ENCODE measurements around the gene KIF1B.

DNA sequence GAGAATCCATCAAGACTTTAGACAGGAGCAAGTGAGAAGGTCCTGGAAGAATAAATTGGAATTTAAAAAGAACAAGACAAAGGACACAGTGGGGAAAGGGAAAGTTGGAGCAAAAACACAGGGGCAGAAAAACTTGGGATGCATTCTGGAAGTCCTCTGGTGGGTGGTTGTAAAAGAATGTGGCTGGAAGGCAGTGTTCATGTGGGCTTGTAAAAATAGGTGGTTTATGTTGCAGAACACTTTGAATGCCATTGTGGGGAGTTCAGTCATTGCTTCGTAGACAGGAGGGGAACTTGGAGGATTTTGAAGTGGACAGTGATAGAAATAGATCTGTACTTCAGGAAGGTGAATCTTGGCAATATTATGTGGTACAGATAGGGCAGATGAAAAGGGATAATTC, 15.2 kb downstream of the KIF1B start:
- TF ChIP-seq, protein P1, sequence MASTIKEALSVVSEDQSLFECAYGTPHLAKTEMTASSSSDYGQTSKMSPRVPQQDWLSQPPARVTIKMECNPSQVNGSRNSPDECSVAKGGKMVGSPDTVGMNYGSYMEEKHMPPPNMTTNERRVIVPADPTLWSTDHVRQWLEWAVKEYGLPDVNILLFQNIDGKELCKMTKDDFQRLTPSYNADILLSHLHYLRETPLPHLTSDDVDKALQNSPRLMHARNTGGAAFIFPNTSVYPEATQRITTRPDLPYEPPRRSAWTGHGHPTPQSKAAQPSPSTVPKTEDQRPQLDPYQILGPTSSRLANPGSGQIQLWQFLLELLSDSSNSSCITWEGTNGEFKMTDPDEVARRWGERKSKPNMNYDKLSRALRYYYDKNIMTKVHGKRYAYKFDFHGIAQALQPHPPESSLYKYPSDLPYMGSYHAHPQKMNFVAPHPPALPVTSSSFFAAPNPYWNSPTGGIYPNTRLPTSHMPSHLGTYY (CRISPR knock-in tag; IDR thresholded peaks at IDR 0.05) = no peak
- TF ChIP-seq, protein P2, sequence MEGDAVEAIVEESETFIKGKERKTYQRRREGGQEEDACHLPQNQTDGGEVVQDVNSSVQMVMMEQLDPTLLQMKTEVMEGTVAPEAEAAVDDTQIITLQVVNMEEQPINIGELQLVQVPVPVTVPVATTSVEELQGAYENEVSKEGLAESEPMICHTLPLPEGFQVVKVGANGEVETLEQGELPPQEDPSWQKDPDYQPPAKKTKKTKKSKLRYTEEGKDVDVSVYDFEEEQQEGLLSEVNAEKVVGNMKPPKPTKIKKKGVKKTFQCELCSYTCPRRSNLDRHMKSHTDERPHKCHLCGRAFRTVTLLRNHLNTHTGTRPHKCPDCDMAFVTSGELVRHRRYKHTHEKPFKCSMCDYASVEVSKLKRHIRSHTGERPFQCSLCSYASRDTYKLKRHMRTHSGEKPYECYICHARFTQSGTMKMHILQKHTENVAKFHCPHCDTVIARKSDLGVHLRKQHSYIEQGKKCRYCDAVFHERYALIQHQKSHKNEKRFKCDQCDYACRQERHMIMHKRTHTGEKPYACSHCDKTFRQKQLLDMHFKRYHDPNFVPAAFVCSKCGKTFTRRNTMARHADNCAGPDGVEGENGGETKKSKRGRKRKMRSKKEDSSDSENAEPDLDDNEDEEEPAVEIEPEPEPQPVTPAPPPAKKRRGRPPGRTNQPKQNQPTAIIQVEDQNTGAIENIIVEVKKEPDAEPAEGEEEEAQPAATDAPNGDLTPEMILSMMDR (IDR thresholded peaks at IDR 0.05) = no peak
- TF ChIP-seq TCF7 (CRISPR knock-in tag; IDR thresholded peaks at IDR 0.05; ENCODE audit: low read depth) = no peak
- TF ChIP-seq CBFB (CRISPR knock-in tag; IDR thresholded peaks at IDR 0.05; ENCODE audit: low read depth) = no peak
- TF ChIP-seq NR1H2 (CRISPR knock-in tag; IDR thresholded peaks at IDR 0.05) = no peak
- no peak for TF ChIP-seq TEAD4 (CRISPR knock-in tag; IDR thresholded peaks at IDR 0.05)
- TF ChIP-seq JAZF1 (CRISPR knock-in tag; IDR thresholded peaks at IDR 0.05) = no peak
- no peak for TF ChIP-seq ETV6 (CRISPR knock-in tag; IDR thresholded peaks at IDR 0.05)
- no peak for TF ChIP-seq NFE2L1 (CRISPR knock-in tag; IDR thresholded peaks at IDR 0.05)
- TF ChIP-seq ZNF671 (CRISPR knock-in tag; IDR thresholded peaks at IDR 0.05) = no peak
- TF ChIP-seq FOXK1 (CRISPR knock-in tag; IDR thresholded peaks at IDR 0.05) = no peak
- TF ChIP-seq JUN (CRISPR knock-in tag; IDR thresholded peaks at IDR 0.05) = no peak
- TF ChIP-seq, protein P3, sequence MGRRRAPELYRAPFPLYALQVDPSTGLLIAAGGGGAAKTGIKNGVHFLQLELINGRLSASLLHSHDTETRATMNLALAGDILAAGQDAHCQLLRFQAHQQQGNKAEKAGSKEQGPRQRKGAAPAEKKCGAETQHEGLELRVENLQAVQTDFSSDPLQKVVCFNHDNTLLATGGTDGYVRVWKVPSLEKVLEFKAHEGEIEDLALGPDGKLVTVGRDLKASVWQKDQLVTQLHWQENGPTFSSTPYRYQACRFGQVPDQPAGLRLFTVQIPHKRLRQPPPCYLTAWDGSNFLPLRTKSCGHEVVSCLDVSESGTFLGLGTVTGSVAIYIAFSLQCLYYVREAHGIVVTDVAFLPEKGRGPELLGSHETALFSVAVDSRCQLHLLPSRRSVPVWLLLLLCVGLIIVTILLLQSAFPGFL (CRISPR knock-in tag; IDR thresholded peaks at IDR 0.05; ENCODE audit: borderline replicate concordance) = no peak
